LoVo (cell line): ENCODE data around the gene GUCY1A2.
"Not testable (repeated sequence)": the region's sequence is repeated elsewhere in the genome, so short reads cannot be mapped to it uniquely, and the experiment has no call there.

Experiments used
- DNase-seq: peaks from one replicate; pipeline ENCODE4 v3.0.0-alpha.2; 2016; ENCODE audit warnings: low spot score

The GUCY1A2 gene

GRCh38 chr11:106943089-106943488 lies 75.2 kb downstream of the GUCY1A2 start:
- no peak for DNase-seq

GRCh38 chr11:106939157-106939556 lies 79.1 kb downstream of the GUCY1A2 start:
- DNase-seq = no peak

- no peak for DNase-seq
These were observed 81.2 kb downstream of the GUCY1A2 start for GRCh38 chr11:106937111-106937510.

- DNase-seq = no peak
These were observed 93.0 kb downstream of the GUCY1A2 start for GRCh38 chr11:106925245-106925644.

GRCh38 chr11:106920899-106921509 lies 97.3 kb downstream of the GUCY1A2 start:
- no peak for DNase-seq

- DNase-seq = no peak
These were observed 100.3 kb downstream of the GUCY1A2 start for GRCh38 chr11:106917973-106918372.

GRCh38 chr11:106914409-106914808 lies 103.9 kb downstream of the GUCY1A2 start:
- no peak for DNase-seq

GRCh38 chr11:106913141-106913540 lies 105.1 kb downstream of the GUCY1A2 start:
- no peak for DNase-seq

- DNase-seq = no peak
These were observed 113.5 kb downstream of the GUCY1A2 start for GRCh38 chr11:106904826-106905225.

GRCh38 chr11:106889718-106890117 lies 128.6 kb downstream of the GUCY1A2 start:
- DNase-seq = no peak

- no peak for DNase-seq
These were observed 129.9 kb downstream of the GUCY1A2 start for GRCh38 chr11:106888386-106888785.

GRCh38 chr11:106883693-106884092 lies 134.6 kb downstream of the GUCY1A2 start:
- not testable (repeated sequence) for DNase-seq

GRCh38 chr11:106879832-106880546 lies 138.3 kb downstream of the GUCY1A2 start:
- no peak for DNase-seq

- DNase-seq = no peak
These were observed 139.2 kb downstream of the GUCY1A2 start for GRCh38 chr11:106879029-106879428.

GRCh38 chr11:106875013-106875412 lies 143.3 kb downstream of the GUCY1A2 start:
- DNase-seq = no peak

- no peak for DNase-seq
These were observed 146.0 kb downstream of the GUCY1A2 start for GRCh38 chr11:106872246-106872645.

GRCh38 chr11:106858200-106858599 lies 160.1 kb downstream of the GUCY1A2 start:
- no peak for DNase-seq

GRCh38 chr11:106856566-106856965 lies 161.7 kb downstream of the GUCY1A2 start:
- no peak for DNase-seq

- DNase-seq = no peak
These were observed 163.8 kb downstream of the GUCY1A2 start for GRCh38 chr11:106854429-106854828.

GRCh38 chr11:106853850-106854401 lies 164.3 kb downstream of the GUCY1A2 start:
- no peak for DNase-seq

GRCh38 chr11:106852779-106853178 lies 165.5 kb downstream of the GUCY1A2 start:
- DNase-seq = no peak

- DNase-seq = no peak
These were observed 169.8 kb downstream of the GUCY1A2 start for GRCh38 chr11:106848526-106848925.

GRCh38 chr11:106842134-106842533 lies 176.1 kb downstream of the GUCY1A2 start:
- DNase-seq = no peak

- DNase-seq = no peak
These were observed 177.3 kb downstream of the GUCY1A2 start for GRCh38 chr11:106840947-106841346.
